ENCODE results near the gene BBX. TPM values are rescaled to one million over a fixed set of nuclear protein-coding genes. Genes with fewer than 3 reads are reported as not detected.

BBX gene
- total and polyA plus RNA-seq, 2 of the 13 experiments (the other 11 are each of a cell fraction or from before 2014, with no cell fraction given), result 13.7 to 23.2 TPM

DNA sequence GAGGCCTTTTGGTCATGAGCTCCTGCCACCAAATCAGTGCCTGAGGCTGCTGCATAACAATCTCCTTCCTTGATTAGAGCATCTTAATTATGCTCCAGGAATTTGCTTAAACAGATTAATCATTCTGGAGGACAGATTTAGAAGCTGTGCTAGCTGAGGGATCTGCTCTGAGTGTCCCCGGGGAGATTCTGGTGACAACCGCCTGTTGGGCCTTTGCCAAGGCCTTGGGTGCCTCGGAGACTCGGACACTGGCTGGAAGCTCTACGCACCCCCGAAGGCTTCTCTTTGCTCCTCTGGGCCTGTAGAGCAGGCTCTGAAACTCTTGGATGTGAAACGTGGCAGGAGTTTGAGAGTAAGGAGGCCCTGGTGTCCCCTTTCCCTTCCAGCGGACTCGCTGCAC is 304.0 kb downstream of the BBX start:
- BruUV-seq (replicated peaks), result no TSS peak
- no peak overlapping the region for H3K27ac ChIP-seq (ENCODE audit: extremely low read length, insufficient read depth, low read length)
- no peaks in the 10 kb centered on the region for H3K27me3 ChIP-seq (ENCODE audit: control insufficient read depth in 1 of 2, insufficient read depth in 2 of 2, low read length in 2 of 2)
- intact Hi-C loops (cut with micrococcal nuclease; ENCODE audit: unreplicated experiment) (no loop called here), in situ Hi-C loops (cut with HindIII; ENCODE audit: extremely low pct_ligation_motif_present, low pct_unique_long_range_greater_than_20kb) (loop anchor here (25.0 kb wide), 1 partner anchor 589 kb away; no protein-coding TSS in a partner anchor)
- no peak overlapping the region for H2AFZ ChIP-seq (ENCODE audit: low read length)
- no peaks in the 10 kb centered on the region for H4K20me1 ChIP-seq (ENCODE audit: insufficient read depth, low read length)
- H3K9ac ChIP-seq (ENCODE audit: insufficient read depth, low read depth, low read length), result no peak overlapping the region
- 37% methylated on average over 7 of the region's 9 CpGs for WGBS (ENCODE audit: low lambda C conversion rate)
- H3K79me2 ChIP-seq (ENCODE audit: insufficient read depth, low read length), result no peaks in the 10 kb centered on the region
- H3K9me3 ChIP-seq (ENCODE audit: low read length), result no peaks in the 10 kb centered on the region
- H3K4me2 ChIP-seq (ENCODE audit: low read depth, low read length), result no peak overlapping the region
- ATAC-seq (no peak), FAIRE-seq (no peak), DNase-seq (ENCODE audit: low spot score) (no peak)
- H3K4me1 ChIP-seq (ENCODE audit: insufficient read depth, low read length), result peaks cover 23% of the 10 kb centered on the region
- no peaks in the 10 kb centered on the region for H3K36me3 ChIP-seq (replicated peaks in 1 of 2; ENCODE audit: control insufficient read depth in 1 of 2, insufficient read depth in 2 of 2, low read length in 2 of 2)
- POLR2A ChIA-PET, result no interaction called here
- no peak overlapping the region for H3K4me3 ChIP-seq (replicated peaks in 1 of 3; ENCODE audit: insufficient read depth in 1 of 3, low read depth in 2 of 3, low read length in 3 of 3)
- CTCF ChIA-PET (ENCODE audit: low intra/inter-chr PET ratio, low total read pairs), result no interaction called here
- TF ChIP-seq PPARG (CRISPR knock-in tag; conservative IDR thresholded peaks at IDR 0.05) (no peak), HOXA7 (CRISPR knock-in tag; IDR thresholded peaks at IDR 0.05) (no peak), CTCF (CRISPR knock-in tag; IDR thresholded peaks at IDR 0.05) (no peak), POLR2G (IDR thresholded peaks at IDR 0.05; ENCODE audit: low read depth, low read length) (no peak), ZNF280D (CRISPR knock-in tag; IDR thresholded peaks at IDR 0.05) (no peak), PAF1 (CRISPR knock-in tag; IDR thresholded peaks at IDR 0.05) (no peak), ZNF362 (CRISPR knock-in tag; IDR thresholded peaks at IDR 0.05; ENCODE audit: borderline replicate concordance) (no peak)
- TF ChIP-seq, protein P1, sequence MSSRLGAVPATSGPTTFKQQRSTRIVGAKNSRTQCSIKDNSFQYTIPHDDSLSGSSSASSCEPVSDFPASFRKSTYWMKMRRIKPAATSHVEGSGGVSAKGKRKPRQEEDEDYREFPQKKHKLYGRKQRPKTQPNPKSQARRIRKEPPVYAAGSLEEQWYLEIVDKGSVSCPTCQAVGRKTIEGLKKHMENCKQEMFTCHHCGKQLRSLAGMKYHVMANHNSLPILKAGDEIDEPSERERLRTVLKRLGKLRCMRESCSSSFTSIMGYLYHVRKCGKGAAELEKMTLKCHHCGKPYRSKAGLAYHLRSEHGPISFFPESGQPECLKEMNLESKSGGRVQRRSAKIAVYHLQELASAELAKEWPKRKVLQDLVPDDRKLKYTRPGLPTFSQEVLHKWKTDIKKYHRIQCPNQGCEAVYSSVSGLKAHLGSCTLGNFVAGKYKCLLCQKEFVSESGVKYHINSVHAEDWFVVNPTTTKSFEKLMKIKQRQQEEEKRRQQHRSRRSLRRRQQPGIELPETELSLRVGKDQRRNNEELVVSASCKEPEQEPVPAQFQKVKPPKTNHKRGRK (CRISPR knock-in tag; IDR thresholded peaks at IDR 0.05), result no peak
